ENCODE data around the gene CRYBA4.

The CRYBA4 gene

GRCh38 chr22:26675687-26676268, 54.0 kb downstream of the CRYBA4 start:
- no peaks in the 10 kb centered on the region for H3K36me3 ChIP-seq (ENCODE audit: control insufficient read depth, insufficient read depth, low read length)
- no peaks in the 10 kb centered on the region for H3K27me3 ChIP-seq (ENCODE audit: control insufficient read depth, insufficient read depth, low read length)
- no peak overlapping the region for H3K9ac ChIP-seq (ENCODE audit: low read length)
- no peak overlapping the region for H3K4me3 ChIP-seq (ENCODE audit: low read depth, low read length)
- peaks cover 25% of the 10 kb centered on the region for H3K4me1 ChIP-seq (ENCODE audit: control insufficient read depth, insufficient read depth, low read length)
- no peak overlapping the region for H3K27ac ChIP-seq (ENCODE audit: low read depth, low read length)
- no peaks in the 10 kb centered on the region for H3K9me3 ChIP-seq (ENCODE audit: control insufficient read depth, insufficient read depth, low read depth, low read length)

- Histone ChIP-seq H3K9me3 (ENCODE audit: control insufficient read depth, insufficient read depth, low read depth, low read length) (0 out of 2 replicates have a peak, but pooled peaks cover 4% of the 10 kb centered on the region), H3K4me3 (ENCODE audit: low read depth, low read length) (no peak overlapping the region), H3K9ac (ENCODE audit: low read length) (no peak overlapping the region), H3K4me1 (ENCODE audit: control insufficient read depth, insufficient read depth, low read length) (peaks cover 28% of the 10 kb centered on the region), H3K27me3 (ENCODE audit: control insufficient read depth, insufficient read depth, low read length) (no peaks in the 10 kb centered on the region), H3K36me3 (ENCODE audit: control insufficient read depth, insufficient read depth, low read length) (peaks cover 4% of the 10 kb centered on the region), H3K27ac (ENCODE audit: low read depth, low read length) (no peak overlapping the region)
Measured at GRCh38 chr22:26677217-26677616, 55.5 kb downstream of the CRYBA4 start.

DNA sequence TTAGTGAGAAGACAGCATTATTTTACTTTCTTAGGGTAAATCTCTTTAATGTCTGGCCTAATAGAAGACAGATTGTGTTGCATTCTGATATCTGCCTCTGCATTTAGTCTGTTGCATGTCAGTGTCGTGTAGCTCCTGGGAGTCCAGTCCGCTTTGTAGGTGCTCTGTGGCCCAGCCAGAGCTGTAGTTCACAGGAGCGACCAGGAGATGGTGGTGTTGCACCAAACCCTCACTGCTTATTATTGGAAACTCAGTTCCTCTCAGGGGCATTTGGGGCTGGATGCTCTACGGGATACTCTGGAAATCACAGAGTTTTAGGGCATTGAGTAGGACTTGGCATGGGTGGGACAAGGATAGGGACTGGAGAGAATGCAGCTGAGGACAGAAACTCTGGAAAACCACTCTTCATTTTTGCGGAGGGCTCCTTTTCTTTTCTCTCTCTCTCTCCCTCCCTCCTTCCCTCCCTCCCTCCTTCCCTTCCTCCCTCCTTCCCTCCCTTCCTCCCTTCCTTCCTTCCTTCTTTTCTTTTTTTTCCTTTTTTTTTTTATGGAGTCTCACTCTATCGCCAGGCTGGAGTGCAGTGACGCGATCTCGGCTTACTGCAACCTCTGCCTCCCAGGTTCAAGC, 57.4 kb downstream of the CRYBA4 start:
- Histone ChIP-seq H3K9me3 (ENCODE audit: control insufficient read depth, insufficient read depth, low read depth, low read length) (0 out of 2 replicates have a peak, but pooled peaks cover 5% of the 10 kb centered on the region), H3K9ac (ENCODE audit: low read length) (no peak overlapping the region), H3K27ac (ENCODE audit: low read depth, low read length) (no peak overlapping the region), H3K36me3 (ENCODE audit: control insufficient read depth, insufficient read depth, low read length) (peaks cover 7% of the 10 kb centered on the region), H3K4me1 (ENCODE audit: control insufficient read depth, insufficient read depth, low read length) (peaks cover 20% of the 10 kb centered on the region), H3K4me3 (ENCODE audit: low read depth, low read length) (no peak overlapping the region), H3K27me3 (ENCODE audit: control insufficient read depth, insufficient read depth, low read length) (no peaks in the 10 kb centered on the region)

Data from HUES6 (cell line).